SK-MEL-5 (cell line): ENCODE results near the gene PGPEP1. TPM values are rescaled to one million over a fixed set of nuclear protein-coding genes. Genes with fewer than 3 reads are reported as not detected.
"Not testable (repeated sequence)": the region's sequence is repeated elsewhere in the genome, so short reads cannot be mapped to it uniquely, and the experiment has no call there.

Experiments used
- DNase-seq: peaks from one replicate; pipeline ENCODE4 v3.0.0-alpha.2; 2016; ENCODE audit warnings: low read depth, low spot score
- in situ Hi-C: cut with HindIII; loops from 2 replicates; pipeline ENCODE4 v1.10.0; 2016; ENCODE audit warnings: low sequenced_read_pairs, high pct_unique_total_duplicates, low pct_unique_long_range_greater_than_20kb
- total RNA-seq: library from RNA; depleted of rRNA; stranded (reverse); fragments of >200 nt; shearing (Covaris generic); gene quantifications from 2 replicates; pipeline ENCODE4 v1.2.3, GENCODE V29; 2014

The PGPEP1 gene
- total RNA-seq, 1 experiment from 2014 or later = 8.1 TPM

DNA sequence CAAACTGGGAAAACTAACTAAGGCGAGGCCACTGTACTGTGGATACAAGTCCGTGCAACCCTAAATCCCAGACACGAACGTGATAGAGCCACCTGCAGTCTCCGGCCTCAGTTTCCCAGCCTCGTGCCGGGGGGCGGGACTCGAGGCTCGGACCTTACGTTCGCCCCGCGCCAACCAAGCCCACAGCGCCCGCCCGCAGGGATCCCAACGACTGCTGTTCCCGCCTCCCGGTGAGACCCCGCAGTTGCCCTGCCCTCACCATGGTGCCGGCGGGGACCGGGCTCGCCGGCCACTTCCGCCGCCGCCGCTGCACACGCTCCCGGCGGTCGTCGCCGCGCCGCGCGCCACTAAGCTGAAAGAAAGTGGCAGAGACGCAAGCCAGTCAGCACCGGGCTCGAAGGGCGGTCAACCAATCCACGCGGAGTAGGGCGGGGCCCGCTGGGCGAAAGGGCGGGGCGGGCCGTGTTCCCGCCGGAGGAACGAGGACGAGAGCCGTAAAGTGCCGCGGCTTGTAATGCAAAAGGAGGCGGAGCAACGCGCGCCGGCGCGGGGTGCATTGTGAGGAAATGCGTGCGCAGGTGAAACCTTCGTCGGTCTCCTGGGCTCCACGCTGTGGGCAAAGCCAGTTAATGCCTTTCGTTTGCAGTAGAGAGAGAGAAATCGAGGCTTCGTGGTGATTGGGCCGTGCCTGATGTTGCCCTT lies 17.5 kb upstream of the PGPEP1 start, which contains the start of gene LSM4:
Gene LSM4 (minus strand): TSS at position 318 of the 702 bp plus-strand sequence. CDS start 56 bp downstream, at position 262.
- peak; percentile 95 for DNase-seq
- in situ Hi-C loops = no loop called here

DNA sequence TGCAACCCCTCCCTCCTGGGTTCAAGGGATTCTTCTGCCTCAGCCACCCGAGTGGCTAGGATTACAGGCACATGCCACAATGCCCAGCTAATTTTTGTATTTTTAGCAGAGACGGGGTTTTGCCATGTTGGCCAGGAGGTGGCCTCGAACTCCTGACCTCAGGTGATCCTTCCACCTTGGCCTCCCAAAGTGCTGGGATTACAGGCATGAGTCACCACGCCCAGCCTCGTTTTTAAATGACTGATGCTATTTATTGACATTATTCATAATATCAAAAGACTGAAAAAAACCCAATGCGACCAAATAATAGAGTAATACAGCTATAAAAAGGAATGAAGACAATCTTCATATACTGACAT lies 16.0 kb upstream of the PGPEP1 start:
- in situ Hi-C loops, DNase-seq: not testable (repeated sequence)

DNA sequence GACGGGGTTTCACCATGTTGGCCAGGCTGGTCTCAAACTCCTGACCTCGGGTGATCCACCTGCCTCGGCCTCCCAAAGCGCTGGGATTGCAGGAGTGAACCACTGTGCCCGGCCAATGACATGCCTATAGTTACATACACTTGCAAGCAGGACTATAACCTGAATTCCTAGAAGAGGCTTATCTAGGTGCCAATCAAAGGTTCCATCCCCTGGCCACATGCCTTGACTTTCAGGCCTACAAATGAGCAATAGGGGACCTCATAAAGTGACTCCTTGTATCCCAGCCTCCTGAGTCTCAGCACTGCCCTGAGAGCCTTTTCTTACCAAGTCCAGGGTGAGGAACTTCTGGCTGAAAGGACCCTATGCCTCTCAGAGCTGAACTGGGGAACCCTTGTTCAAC lies 13.6 kb upstream of the PGPEP1 start:
- in situ Hi-C loops = no loop called here

DNA sequence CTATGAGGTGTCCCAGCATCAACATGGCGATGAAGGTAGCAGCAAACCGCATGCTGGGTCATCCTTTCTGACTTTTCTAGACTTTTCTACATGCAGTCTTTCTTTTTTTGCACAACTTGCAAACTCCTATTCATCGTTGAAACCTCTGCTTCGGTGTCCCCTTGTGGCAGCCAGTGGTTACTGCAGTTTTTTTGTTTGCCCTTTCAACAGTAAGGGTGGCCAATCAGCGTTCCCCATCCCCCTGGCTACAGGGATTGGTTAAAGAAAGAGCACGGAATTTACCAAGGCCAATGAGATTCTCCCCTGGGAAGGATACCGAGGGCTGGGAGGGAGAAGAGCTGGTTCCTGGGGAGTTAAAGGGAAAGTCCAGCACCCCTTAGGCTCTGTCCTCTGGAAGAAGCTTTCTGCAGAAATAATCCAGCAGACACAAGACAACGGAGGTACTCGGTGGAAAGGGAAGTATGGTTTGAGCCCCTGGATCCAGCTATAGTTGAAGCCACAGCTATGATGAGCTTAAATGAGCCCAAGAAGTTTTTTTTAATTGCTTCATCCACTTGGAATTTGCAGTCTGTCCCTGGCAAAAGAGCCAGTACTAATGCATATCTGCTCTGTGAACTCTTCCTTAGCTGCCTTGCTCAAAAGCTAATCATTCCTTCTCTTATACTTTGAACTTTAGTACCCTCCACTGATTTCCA lies 11.9 kb upstream of the PGPEP1 start:
- in situ Hi-C loops = no loop called here
- DNase-seq = peak; percentile 98

More for the DNA sequence above, 13.6 kb upstream of the PGPEP1 start:
- no peak for DNase-seq

DNA sequence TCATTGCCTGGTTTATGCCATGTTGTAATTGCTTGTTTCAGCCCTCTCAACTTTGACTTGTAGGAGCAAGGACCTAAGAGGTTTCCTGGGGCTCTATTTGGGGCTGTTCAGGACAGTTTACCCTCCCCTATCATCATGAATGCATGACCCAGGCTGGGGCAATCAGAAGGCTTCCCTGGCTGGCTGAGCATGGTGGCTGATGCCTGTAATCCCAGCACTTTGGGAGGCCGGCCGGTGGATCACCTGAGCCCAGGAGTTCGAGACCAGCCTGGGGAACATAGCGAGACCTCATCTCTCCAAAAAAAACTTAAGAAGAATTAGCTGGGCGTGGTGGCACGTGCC lies 11.4 kb upstream of the PGPEP1 start:
- in situ Hi-C loops = no loop called here
- DNase-seq = no peak

DNA sequence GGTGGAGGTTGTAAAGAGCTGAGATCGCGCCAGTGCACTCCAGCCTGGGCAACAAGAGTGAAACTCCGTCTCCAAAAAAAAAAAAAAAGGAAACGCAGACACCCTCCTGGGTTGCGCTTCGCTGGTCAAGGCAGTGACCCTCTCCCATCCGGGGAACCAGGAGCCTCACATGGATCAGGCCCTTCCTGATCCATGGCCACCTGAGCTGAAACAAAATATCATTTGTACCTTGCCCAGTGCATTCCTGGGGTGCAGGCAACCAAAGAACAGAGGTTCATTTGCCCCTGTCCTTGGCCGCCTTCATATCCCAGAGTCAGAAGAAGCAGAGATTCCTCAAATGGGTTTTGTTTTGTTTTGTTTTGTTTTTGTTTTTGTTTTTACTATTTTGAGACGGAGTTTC lies 9.5 kb upstream of the PGPEP1 start:
- in situ Hi-C loops = no loop called here

DNA sequence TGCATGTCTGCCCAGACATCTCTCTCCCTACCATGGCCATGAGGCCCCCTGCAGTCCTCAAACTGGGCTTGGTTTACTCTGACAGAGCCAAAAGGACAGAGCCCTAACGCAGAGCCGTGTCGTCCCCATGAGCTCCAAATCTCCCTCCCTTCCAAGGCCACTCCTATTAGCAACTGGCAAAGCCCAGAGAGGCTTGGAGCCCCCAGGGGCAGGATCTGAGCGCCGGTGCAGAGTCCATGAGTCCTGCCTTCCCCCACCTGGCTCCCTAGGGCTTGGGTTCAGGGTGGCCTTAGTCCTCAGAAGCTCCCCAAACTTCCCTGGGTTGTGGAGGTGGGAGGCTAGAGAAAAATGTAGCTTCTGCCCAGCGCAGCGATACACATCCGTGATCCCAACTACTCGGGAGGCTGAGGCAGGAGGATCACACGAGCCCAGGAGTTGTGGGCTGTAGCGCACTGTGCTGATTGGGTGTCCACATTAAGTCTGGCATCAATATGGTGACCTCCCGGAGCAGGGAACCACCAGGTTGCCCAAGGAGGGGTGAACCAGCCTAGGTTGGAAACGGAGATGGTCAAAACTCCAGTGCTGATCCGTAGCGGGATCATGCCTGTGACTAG lies 7.4 kb upstream of the PGPEP1 start:
- no peak for DNase-seq
- in situ Hi-C loops = no loop called here

More for the DNA sequence above, 9.5 kb upstream of the PGPEP1 start:
- DNase-seq = no peak

DNA sequence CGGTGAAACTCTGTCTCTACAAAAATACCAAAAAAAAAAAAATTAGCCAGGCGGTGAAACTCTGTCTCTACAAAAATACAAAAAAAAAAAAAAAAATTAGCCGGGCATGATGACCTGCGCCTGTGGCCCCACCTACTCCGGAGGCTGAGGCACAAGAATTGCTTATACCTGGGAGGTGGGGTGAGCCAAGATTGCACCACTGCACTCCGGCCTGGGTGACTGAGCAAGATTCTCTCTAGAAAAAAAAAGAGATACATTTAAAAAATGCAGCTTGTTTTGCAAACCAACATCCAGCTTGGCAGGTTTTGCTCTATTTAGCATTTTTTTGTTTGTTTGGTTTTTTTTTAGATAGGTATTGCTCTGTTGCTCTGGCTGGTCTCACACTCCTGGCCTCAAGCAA lies 6.7 kb upstream of the PGPEP1 start:
- in situ Hi-C loops = no loop called here
- DNase-seq = no peak

DNA sequence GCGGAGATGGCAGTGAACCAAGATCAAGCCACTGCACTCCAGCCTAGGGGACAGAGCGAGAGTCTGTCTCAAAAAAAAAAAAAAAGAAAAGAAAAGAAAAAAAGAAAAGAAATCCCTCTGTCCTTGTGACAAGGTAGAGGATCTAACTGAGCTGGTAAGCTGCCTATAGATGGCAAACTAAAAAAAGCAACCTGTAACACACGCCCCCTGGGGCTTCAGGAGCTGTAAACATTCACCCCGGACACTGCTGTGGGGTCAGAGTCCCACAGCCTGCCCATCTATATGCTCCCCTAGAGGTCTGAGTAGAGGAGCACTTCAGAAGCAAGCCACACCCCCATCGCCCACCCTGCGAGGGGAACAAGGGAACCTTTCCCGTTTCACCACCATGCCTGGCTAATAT lies 4.3 kb upstream of the PGPEP1 start:
- no peak for DNase-seq
- in situ Hi-C loops = no loop called here

DNA sequence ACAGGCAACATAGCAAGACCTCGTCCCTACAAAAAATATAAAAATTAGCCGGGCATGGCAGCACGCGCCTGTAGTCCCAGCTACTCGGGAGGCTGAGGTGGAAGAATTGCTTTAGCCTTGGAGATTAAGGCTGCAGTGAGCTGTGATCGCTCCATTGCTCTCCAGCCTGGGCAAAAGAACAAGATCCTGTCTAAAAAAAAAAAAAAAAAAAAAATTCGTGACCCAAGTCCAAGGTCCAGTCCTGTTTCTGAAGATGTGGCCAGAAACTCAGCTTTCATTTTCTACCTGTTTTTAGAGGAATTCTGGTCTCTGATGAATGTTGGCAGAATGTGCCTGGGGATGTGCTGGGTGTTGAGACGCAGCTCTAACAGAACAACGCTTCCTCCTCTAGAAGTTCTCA lies 1.9 kb upstream of the PGPEP1 start:
- in situ Hi-C loops = no loop called here
- DNase-seq = no peak

DNA sequence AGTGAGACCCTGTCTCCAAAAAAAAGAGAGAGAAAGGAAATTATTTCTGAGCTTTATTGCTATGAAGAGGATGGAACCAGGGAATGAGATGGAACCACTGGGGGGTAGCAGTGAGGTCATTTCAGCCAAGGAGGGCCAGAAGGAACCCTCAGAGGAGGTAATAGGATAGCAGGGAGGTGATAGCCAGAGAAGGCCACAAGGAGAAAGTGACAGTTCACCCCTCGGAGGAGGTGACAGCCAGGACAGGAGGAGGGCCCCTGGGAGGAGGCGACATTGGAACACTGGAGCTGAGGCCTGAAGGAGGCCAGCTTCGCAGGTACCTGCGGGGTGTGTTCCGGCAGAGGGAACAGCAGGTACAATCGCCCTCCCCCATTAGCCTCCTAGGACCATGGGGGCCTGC lies 675 bp upstream of the PGPEP1 start:
- in situ Hi-C loops = no loop called here
- peak; percentile 38 for DNase-seq

DNA sequence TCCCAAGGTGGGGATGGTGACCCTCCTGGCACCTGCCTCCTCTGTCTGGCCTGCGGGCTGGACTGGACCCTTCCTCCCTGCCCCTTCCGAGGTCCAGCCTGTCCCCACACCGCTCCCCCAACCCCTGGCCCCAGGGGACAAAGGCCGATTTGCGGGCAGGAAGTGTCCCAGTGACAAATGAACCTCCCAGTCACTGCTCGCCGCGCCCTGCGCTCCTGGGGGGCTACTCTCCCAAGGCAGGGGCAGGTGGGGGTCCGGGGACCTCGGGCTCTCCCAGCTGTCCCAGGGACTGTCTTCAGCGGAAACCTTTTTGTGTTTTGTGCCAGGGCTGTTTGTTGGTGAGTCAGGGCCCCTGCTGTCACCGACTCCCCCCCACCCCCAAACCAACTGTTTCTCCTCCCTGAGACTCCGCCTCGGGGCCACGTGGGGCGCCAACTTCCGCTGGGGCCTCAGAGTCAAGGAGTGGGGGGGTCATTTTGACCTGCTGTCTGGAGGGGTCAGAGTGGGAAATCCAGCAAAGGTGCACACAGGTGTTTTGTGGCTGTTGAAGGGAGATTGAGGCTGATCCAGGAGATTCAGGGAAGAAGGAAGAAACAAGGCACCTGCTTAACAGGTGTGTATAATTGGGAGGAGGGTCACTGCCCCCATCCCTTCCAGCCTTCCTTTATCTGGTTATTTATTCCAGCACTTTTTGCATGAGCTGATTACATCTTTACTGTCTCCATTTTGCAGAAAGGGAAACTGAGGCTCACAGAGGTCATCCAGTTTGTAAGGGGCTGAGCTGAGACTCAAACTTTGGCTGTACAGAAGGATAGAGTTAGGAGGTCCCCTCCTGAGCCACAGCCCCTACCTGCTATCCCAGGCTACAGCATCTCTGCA lies 831 bp downstream of the PGPEP1 start:
- in situ Hi-C loops = no loop called here
- no peak for DNase-seq

DNA sequence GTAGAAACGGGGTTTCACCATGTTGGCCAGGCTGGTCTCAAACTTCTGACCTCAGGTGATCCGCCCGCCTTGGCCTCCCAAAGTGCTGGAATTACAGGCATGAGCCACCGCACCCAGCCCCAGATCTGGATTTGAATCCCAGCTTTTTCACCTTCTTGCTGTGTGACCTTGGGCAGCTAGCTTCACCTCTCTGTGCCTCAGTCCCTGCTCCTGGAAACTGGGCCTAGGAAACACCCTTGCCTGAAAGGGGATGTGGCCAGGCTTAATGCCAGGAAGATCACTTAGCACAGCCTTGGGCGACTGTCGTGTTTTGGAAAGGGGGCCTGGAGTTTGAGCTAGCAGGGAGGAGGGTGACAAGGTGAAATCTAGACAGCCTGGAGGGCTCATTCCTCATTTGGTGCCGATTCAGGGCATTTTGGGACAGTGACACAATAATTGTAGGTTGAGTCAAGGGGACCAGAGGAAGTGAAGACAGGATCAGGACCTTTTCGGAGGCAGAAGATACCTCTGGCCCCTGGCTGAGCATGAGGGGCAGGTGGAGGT lies 1.8 kb downstream of the PGPEP1 start:
- DNase-seq = no peak
- in situ Hi-C loops = no loop called here

DNA sequence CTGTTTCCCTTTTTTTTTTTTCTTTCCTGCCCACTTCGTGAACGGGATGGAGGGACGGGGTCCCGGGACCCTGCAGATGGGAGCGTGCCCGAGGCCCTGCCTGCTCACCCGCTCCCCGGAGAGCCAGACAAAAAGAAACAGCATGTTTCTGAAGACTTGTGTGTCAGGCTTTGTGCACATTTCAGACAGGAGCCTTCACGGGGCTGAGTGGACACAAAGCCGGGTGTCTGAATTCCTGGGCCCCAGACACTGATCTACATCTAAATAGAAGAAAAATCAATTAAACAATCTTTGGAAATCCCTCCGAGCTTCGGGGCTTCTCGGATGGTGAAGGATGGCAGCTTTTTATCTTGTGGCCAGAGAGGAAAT lies 4.2 kb downstream of the PGPEP1 start:
- in situ Hi-C loops = no loop called here
- no peak for DNase-seq

DNA sequence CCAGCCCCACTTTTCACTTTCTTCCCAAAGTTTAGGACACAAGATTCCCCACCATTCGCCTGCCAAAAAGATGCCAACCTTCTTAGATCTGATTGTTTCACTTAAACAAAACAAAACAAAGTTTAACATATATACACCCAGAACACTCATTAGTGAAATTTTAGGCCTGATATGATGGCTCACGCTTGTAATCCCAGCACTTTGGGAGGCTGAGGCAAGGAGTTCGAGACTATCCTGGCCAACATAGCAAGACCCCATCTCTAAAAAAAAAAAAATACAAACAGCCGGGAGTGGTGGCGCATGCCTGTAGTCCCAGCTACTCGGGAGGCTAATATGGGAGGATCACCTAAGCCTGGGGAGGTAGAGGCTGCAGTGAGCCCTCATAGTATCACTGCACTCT lies 4.9 kb downstream of the PGPEP1 start:
- DNase-seq = no peak
- in situ Hi-C loops = no loop called here

DNA sequence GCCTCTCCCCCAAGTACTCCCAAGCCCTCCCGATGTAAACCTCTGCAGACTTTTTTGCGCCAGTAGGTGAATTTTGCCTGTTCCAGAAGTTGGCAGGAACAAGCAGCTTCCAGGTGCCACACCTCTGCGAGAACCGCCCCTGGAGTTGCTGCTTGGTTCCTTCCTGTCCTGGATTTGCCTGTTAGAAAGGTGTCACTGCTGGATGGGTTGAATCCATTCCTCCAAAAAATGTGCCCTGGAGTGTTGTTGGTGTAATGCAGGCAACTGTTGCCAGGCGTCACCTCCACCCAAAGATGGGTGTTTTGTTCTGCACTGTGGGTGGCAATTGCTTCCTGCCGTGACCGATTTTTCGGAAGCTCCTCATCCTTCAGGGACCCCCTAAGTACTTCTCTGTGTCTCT lies 5.7 kb downstream of the PGPEP1 start:
- DNase-seq = no peak
- in situ Hi-C loops = no loop called here

DNA sequence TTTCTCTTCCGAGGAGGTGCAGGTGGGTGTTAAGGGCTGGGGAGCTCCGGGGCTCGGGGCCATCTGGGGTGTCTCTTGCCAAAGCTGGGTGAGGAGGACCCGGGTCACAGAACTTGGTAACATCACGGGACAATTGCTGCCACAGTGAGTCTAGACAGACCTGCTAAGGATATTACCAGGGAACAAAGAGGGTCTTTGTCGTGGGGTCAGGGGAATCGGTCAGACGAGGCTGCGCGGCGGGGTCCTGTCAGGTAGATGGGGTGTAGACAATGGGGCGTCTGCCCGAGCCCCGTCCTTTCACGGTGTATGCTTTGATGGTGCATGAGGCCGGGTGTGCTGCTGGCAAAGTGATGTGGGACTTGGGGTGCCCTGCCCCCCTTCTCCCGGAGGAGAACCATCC lies 7.8 kb downstream of the PGPEP1 start:
- in situ Hi-C loops = no loop called here
- no peak for DNase-seq

DNA sequence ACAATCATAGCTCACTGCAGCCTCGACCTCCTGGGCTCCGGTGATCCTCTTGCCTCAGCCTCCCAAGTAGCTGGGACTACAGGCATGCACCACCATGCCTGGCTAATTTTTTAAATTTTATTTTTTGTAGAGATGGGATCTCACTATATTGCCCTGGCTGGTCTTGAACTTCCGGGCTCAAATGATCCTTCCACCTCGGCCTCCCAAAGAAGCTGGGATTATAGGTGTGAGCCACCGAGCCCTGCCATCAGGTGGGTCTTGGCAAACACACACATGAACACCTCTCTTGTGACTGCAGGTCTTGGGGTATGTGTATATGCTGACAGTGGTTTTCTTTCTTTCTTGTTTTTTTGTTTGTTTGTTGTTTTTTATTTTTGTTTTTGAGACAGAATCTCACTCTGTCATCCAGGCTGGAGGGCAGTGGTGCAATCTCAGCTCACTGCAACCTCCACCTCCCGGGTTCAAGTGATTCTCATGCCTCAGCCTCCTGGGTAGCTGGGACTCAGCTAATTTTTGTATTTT lies 8.5 kb downstream of the PGPEP1 start:
- DNase-seq, in situ Hi-C loops: not testable (repeated sequence)
